OCI-LY1 (cell line): ENCODE measurements around the gene ATP9B.

Experiments
- H2AFZ ChIP-seq: fragments of 200-600 bp; sonication (generic), shearing (Covaris generic); 2 replicates; pipeline ENCODE4 v1.6.0; 2014; ENCODE audit warnings: antibody characterized with exemption, mild to moderate bottlenecking, low read length
- H3F3A ChIP-seq: fragments of 200-600 bp; sonication (generic), shearing (Covaris generic); 2 replicates; pipeline ENCODE4 v1.6.0; 2014; ENCODE audit warnings: mild to moderate bottlenecking, antibody characterized with exemption, low read length, moderate library complexity; ENCODE audit not compliant: insufficient read depth
- H3K27ac ChIP-seq: fragments of 200-600 bp; sonication (generic); 2 replicates; pipeline ENCODE4 v1.5.1; 2014; ENCODE audit warnings: low read length, mixed run types, mild to moderate bottlenecking, low read depth; ENCODE audit not compliant: poor library complexity, severe bottlenecking
- H3K27me3 ChIP-seq: fragments of 200-600 bp; sonication (generic); 2 replicates; pipeline ENCODE4 v1.6.0; 2014; ENCODE audit warnings: antibody characterized with exemption, mild to moderate bottlenecking, low read length, moderate library complexity; ENCODE audit not compliant: insufficient read depth
- H3K36me3 ChIP-seq: fragments of 200-600 bp; sonication (generic); 2 replicates; pipeline ENCODE4 v1.6.1; 2014; ENCODE audit warnings: mild to moderate bottlenecking, antibody characterized with exemption, low read length, moderate library complexity, mixed read lengths; ENCODE audit not compliant: insufficient read depth
- H3K4me1 ChIP-seq: fragments of 200-600 bp; sonication (generic); 2 replicates; pipeline ENCODE4 v1.5.1; 2014; ENCODE audit warnings: mild to moderate bottlenecking, low read length, moderate library complexity; ENCODE audit not compliant: insufficient read depth, severe bottlenecking
- H3K4me2 ChIP-seq: fragments of 200-600 bp; sonication (generic), shearing (Covaris generic); 2 replicates; pipeline ENCODE4 v1.6.1; 2014; ENCODE audit warnings: low read length
- H3K4me3 ChIP-seq: fragments of 200-600 bp; sonication (generic); 2 replicates; pipeline ENCODE4 v1.5.1; 2014; ENCODE audit warnings: low read length, low read depth, mild to moderate bottlenecking, mixed read lengths; ENCODE audit not compliant: poor library complexity, severe bottlenecking
- H3K79me2 ChIP-seq: fragments of 200-600 bp; shearing (Covaris generic); 2 replicates; pipeline ENCODE4 v1.6.1; 2016; ENCODE audit warnings: mixed run types, low read length, mixed read lengths; ENCODE audit not compliant: insufficient read depth
- H3K9ac ChIP-seq: fragments of 200-600 bp; sonication (generic), shearing (Covaris generic); 2 replicates; pipeline ENCODE4 v1.6.1; 2014; ENCODE audit warnings: mild to moderate bottlenecking, low read length, mixed read lengths
- H3K9me2 ChIP-seq: fragments of 200-600 bp; sonication (generic), shearing (Covaris generic); 2 replicates; pipeline ENCODE4 v1.6.1; 2014; ENCODE audit warnings: low read depth, mild to moderate bottlenecking, low read length, mixed read lengths
- H3K9me3 ChIP-seq: fragments of 200-600 bp; shearing (Covaris generic); 2 replicates; pipeline ENCODE4 v1.6.1; 2014; ENCODE audit warnings: low read length, mixed read lengths
- H4K20me1 ChIP-seq: fragments of 200-600 bp; sonication (generic), shearing (Covaris generic); 2 replicates; pipeline ENCODE4 v1.6.0; 2016; ENCODE audit warnings: mild to moderate bottlenecking, low read length; ENCODE audit not compliant: insufficient read depth
- EZH2 ChIP-seq: fragments of 200-600 bp; sonication (generic), shearing (Covaris generic); IDR thresholded peaks from 2 replicates; pipeline ENCODE4 v1.8.0; 2017; ENCODE audit warnings: borderline replicate concordance, mixed run types, mild to moderate bottlenecking, antibody characterized with exemption, low read length, moderate library complexity, mixed read lengths
- TF ChIP-seq, protein P1 (sequence below): fragments of 200-600 bp; sonication (generic), shearing (Covaris generic); IDR thresholded peaks from 2 replicates; pipeline ENCODE4 v1.5.1; 2017; ENCODE audit warnings: mild to moderate bottlenecking, antibody characterized with exemption, low read length, moderate library complexity, mixed read lengths

ATP9B gene

DNA sequence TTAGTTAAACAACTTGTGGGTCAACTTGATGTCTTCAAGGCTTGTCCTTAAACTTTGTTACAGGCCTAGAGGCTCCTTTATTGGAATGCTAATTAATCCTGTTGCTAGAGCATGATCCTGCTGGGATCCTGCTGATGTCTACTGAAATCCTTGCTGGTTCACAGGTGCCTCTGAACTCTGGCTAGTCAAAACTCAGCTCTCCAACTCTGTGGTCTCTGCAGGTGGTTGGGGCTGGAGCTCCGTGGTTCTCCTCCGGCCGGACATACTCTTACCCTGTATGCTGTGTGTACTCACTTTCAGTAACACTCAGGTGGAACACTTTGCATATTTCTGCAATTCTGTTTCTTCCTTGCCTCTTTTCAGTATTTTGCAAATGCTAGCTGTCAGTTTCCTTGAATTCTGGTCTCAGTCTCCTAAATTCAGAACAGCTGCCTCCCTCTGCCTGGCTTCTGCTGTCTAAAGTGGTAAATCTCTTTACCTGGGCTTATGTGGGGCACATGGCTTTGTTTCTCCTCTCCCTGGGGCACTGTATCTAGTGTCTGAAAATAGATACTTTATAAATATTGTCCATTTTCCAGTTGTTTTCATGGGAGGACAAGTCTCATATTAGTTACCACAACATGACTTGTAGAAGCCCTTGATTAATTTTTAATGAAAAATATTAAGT, 113.0 kb downstream of the ATP9B start:
- H2AFZ ChIP-seq = no peak overlapping the region
- TF ChIP-seq, protein P1, sequence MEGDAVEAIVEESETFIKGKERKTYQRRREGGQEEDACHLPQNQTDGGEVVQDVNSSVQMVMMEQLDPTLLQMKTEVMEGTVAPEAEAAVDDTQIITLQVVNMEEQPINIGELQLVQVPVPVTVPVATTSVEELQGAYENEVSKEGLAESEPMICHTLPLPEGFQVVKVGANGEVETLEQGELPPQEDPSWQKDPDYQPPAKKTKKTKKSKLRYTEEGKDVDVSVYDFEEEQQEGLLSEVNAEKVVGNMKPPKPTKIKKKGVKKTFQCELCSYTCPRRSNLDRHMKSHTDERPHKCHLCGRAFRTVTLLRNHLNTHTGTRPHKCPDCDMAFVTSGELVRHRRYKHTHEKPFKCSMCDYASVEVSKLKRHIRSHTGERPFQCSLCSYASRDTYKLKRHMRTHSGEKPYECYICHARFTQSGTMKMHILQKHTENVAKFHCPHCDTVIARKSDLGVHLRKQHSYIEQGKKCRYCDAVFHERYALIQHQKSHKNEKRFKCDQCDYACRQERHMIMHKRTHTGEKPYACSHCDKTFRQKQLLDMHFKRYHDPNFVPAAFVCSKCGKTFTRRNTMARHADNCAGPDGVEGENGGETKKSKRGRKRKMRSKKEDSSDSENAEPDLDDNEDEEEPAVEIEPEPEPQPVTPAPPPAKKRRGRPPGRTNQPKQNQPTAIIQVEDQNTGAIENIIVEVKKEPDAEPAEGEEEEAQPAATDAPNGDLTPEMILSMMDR = no peak
- no peak for TF ChIP-seq EZH2
- no peak overlapping the region for H3K4me3 ChIP-seq
- no peaks in the 10 kb centered on the region for H3F3A ChIP-seq
- no peak overlapping the region for H3K27ac ChIP-seq
- H3K4me2 ChIP-seq = no peak overlapping the region
- no peaks in the 10 kb centered on the region for H3K9me2 ChIP-seq
- no peaks in the 10 kb centered on the region for H3K79me2 ChIP-seq
- no peak overlapping the region for H3K9ac ChIP-seq
- no peaks in the 10 kb centered on the region for H4K20me1 ChIP-seq
- H3K4me1 ChIP-seq = peaks cover 9% of the 10 kb centered on the region
- H3K36me3 ChIP-seq = peaks cover 4% of the 10 kb centered on the region; the same call in 1 of the 2 replicates
- H3K27me3 ChIP-seq = no peaks in the 10 kb centered on the region
- no peaks in the 10 kb centered on the region for H3K9me3 ChIP-seq

DNA sequence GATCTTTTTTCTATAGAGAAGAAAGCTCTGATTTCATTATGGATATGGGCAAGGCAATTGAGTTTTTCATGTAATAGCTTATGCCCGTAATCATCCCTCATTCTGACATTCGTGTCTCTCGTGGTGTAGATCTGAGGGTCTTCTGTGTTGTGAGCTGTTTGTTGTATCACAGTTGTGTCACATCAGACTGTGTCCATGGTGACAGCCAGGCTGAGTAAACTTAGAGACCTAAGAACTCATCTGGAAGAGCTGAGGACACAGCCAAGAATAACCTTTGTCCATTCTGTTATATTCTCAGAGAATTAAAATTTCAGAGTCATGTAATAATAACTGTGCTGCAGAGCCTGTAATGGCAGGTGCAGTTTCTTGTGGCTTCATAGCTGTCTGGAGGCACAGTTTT, 116.5 kb downstream of the ATP9B start:
- Histone ChIP-seq H3K79me2 (no peaks in the 10 kb centered on the region), H3K4me1 (peaks cover 9% of the 10 kb centered on the region), H3K9me3 (no peaks in the 10 kb centered on the region), H3K4me3 (no peak overlapping the region), H4K20me1 (no peaks in the 10 kb centered on the region), H3K9me2 (no peaks in the 10 kb centered on the region), H3K27ac (no peak overlapping the region), H3K36me3 (peaks cover 17% of the 10 kb centered on the region; the same call in 1 of the 2 replicates), H3K4me2 (no peak overlapping the region), H3K27me3 (no peaks in the 10 kb centered on the region), H3K9ac (no peak overlapping the region), H2AFZ (no peak overlapping the region), H3F3A (no peaks in the 10 kb centered on the region; the same call in 1 of the 2 replicates)
- no peak for TF ChIP-seq EZH2
- TF ChIP-seq, protein P1 = no peak

DNA sequence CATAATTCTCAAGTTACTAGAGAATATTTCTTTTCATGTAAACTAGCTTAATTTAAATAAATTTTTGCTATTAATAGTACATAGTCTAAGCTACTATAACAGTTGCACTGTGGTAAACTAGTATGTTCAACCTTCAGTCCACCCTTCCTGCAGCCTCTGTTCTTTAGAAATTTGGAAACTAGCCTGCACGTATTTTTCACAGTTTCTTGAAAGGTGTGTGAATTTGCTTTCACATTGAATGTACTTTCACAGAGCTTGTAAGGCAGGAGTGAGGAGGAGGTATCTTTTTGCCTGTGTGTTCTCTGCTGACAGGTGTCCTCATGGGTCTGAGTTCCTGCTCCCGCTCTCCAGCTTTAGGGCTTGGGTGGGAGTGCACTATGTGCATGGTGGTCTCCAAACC, 117.5 kb downstream of the ATP9B start:
- Histone ChIP-seq H2AFZ (no peak overlapping the region), H3F3A (no peaks in the 10 kb centered on the region; the same call in 1 of the 2 replicates), H3K9me3 (no peaks in the 10 kb centered on the region; the same call in 1 of the 2 replicates), H3K36me3 (peaks cover 17% of the 10 kb centered on the region; the same call in 1 of the 2 replicates), H3K4me1 (peaks cover 9% of the 10 kb centered on the region), H3K9ac (no peak overlapping the region), H3K79me2 (no peaks in the 10 kb centered on the region), H3K4me2 (no peak overlapping the region), H3K27ac (no peak overlapping the region), H4K20me1 (no peaks in the 10 kb centered on the region), H3K4me3 (no peak overlapping the region), H3K9me2 (no peaks in the 10 kb centered on the region), H3K27me3 (no peaks in the 10 kb centered on the region)
- TF ChIP-seq, protein P1 = no peak
